Measurements from ENCODE around the gene TACR3. TPM values are rescaled to one million over a fixed set of nuclear protein-coding genes. Genes with fewer than 3 reads are reported as not detected.
"Not testable (repeated sequence)": the region's sequence is repeated elsewhere in the genome, so short reads cannot be mapped to it uniquely, and the experiment has no call there.

The TACR3 gene
- total RNA-seq, 1 experiment from 2014 or later: not detected

DNA sequence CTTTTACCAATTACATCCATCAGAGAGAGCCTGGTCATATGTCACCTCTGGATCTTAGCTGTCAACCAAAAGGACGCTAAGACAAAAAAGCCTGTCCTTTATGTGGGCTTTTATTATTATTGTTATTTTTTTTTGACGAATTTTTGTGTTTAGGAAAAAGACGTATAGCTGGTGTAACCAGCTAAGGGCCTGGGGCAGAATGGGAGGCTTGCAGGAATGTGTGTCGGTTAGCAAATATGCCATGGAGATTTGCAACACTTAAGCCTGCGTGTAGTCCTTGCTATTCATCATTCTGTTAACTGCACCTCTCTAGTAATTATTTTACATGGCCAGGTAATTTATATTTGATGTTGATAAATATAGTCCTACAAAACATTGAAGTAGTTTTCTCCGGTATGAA lies 93.5 kb downstream of the TACR3 start:
- no peaks in the 10 kb centered on the region for H3K4me1 ChIP-seq (ENCODE audit: low read length)
- H3K9me2 ChIP-seq (replicated peaks; ENCODE audit: insufficient read depth, low read length): no peaks in the 10 kb centered on the region
- H3K4me2 ChIP-seq (ENCODE audit: low read depth, low read length, poor library complexity, severe bottlenecking): no peak overlapping the region
- no peak for DNase-seq
- no peaks in the 10 kb centered on the region for H3K79me2 ChIP-seq (ENCODE audit: low read length)
- H3K9me3 ChIP-seq (ENCODE audit: low read length): no peaks in the 10 kb centered on the region
- no peak overlapping the region for H3K27ac ChIP-seq (ENCODE audit: low read length)
- H3K4me3 ChIP-seq (ENCODE audit: low read length): no peak overlapping the region
- no peaks in the 10 kb centered on the region for H4K20me1 ChIP-seq (ENCODE audit: insufficient read depth, low read depth, low read length)
- H2AFZ ChIP-seq (ENCODE audit: low read length): no peak overlapping the region
- no peaks in the 10 kb centered on the region for H3K36me3 ChIP-seq (ENCODE audit: insufficient read depth, low read length)
- H3K27me3 ChIP-seq (ENCODE audit: low read length): 0 out of 2 replicates have a peak, but pooled peaks cover 3% of the 10 kb centered on the region
- H3K9ac ChIP-seq (ENCODE audit: low read length): no peak overlapping the region

DNA sequence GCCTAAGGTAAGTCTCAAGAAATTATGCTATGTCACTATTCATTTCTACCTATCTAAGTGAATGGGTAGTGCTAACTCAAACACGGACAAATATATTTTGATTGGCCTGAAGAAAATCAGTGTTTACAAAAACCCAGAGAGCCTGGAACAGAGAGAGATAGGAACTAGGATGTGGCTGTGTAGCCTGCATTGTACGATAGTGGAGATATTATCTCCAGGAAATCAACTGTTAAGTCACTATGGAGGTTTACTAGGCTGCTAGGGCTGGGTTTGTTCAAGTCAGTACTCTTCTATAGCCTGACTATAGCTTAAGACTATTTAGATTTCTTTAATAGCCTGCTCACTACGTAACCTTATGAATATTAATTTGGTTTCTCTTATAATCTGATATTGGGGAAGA lies 127.9 kb downstream of the TACR3 start:
- H3K36me3 ChIP-seq (ENCODE audit: insufficient read depth, low read length): no peaks in the 10 kb centered on the region
- no peaks in the 10 kb centered on the region for H3K4me1 ChIP-seq (ENCODE audit: low read length)
- H3K9me2 ChIP-seq (replicated peaks; ENCODE audit: insufficient read depth, low read length): no peaks in the 10 kb centered on the region
- no peak overlapping the region for H3K4me2 ChIP-seq (ENCODE audit: low read depth, low read length, poor library complexity, severe bottlenecking)
- H3K4me3 ChIP-seq (ENCODE audit: low read length): no peak overlapping the region
- no peaks in the 10 kb centered on the region for H3K9me3 ChIP-seq (ENCODE audit: low read length)
- H3K27ac ChIP-seq (ENCODE audit: low read length): no peak overlapping the region
- H4K20me1 ChIP-seq (ENCODE audit: insufficient read depth, low read depth, low read length): no peaks in the 10 kb centered on the region
- H3K79me2 ChIP-seq (ENCODE audit: low read length): no peaks in the 10 kb centered on the region
- H3K9ac ChIP-seq (ENCODE audit: low read length): no peak overlapping the region
- DNase-seq: no peak
- H2AFZ ChIP-seq (ENCODE audit: low read length): no peak overlapping the region
- no peaks in the 10 kb centered on the region for H3K27me3 ChIP-seq (ENCODE audit: low read length)

GRCh38 chr4:103567591-103567990 lies 152.2 kb downstream of the TACR3 start:
- no peaks in the 10 kb centered on the region for H3K9me3 ChIP-seq (ENCODE audit: low read length)
- no peak overlapping the region for H3K27ac ChIP-seq (ENCODE audit: low read length)
- H3K4me1 ChIP-seq (ENCODE audit: low read length): no peaks in the 10 kb centered on the region
- H3K79me2 ChIP-seq (ENCODE audit: low read length): no peaks in the 10 kb centered on the region
- no peaks in the 10 kb centered on the region for H3K36me3 ChIP-seq (ENCODE audit: insufficient read depth, low read length)
- no peaks in the 10 kb centered on the region for H4K20me1 ChIP-seq (ENCODE audit: insufficient read depth, low read depth, low read length)
- no peak overlapping the region for H3K4me2 ChIP-seq (ENCODE audit: low read depth, low read length, poor library complexity, severe bottlenecking)
- H3K9me2 ChIP-seq (replicated peaks; ENCODE audit: insufficient read depth, low read length): no peaks in the 10 kb centered on the region
- H3K27me3 ChIP-seq (ENCODE audit: low read length): no peaks in the 10 kb centered on the region
- no peak for DNase-seq
- H3K4me3 ChIP-seq (ENCODE audit: low read length): no peak overlapping the region
- no peak overlapping the region for H2AFZ ChIP-seq (ENCODE audit: low read length)
- H3K9ac ChIP-seq (ENCODE audit: low read length): no peak overlapping the region

DNA sequence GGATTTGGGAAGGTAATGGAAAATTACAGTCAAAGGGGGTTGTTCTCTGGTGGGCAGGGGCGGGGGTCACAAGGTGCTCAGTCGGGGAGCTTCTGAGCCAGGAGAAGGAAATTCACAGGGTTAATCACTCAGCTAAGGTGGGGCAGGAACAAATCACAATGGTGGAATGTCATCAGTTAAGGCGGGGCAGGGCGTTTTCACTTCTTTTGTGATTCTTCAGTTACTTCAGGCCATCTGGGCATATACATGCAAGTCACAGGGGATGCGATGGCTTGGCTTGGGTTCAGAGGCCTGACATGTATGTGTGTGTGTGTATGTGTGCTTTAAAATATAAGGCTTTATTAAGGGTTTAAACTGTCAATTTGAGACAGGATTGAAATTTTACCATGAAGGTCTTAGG lies 160.6 kb downstream of the TACR3 start:
- H3K4me2 ChIP-seq (ENCODE audit: low read depth, low read length, poor library complexity, severe bottlenecking); H3K79me2 ChIP-seq (ENCODE audit: low read length); H3K36me3 ChIP-seq (ENCODE audit: insufficient read depth, low read length); H3K4me3 ChIP-seq (ENCODE audit: low read length); DNase-seq; H3K27ac ChIP-seq (ENCODE audit: low read length); H2AFZ ChIP-seq (ENCODE audit: low read length); H3K4me1 ChIP-seq (ENCODE audit: low read length); H3K9me2 ChIP-seq (replicated peaks; ENCODE audit: insufficient read depth, low read length); H4K20me1 ChIP-seq (ENCODE audit: insufficient read depth, low read depth, low read length); H3K27me3 ChIP-seq (ENCODE audit: low read length); H3K9ac ChIP-seq (ENCODE audit: low read length); H3K9me3 ChIP-seq (ENCODE audit: low read length): not testable (repeated sequence)
